Endothelial cell of umbilical vein (primary cell): ENCODE data around the gene LGR6. TPM values are rescaled to one million over a fixed set of nuclear protein-coding genes. Genes with fewer than 3 reads are reported as not detected.

Experiments
- BruUV-seq: library from RNA; stranded (reverse); fragments of 400-500 nt; replicated peaks from 2 replicates; lab custom pipeline; 2021; lab: Mats Ljungman, UMichigan
- CTCF ChIA-PET: fragments of 300-600, 350-600 bp; sonication (Branson Sonifier 250); formaldehyde crosslinking; loops from one replicate; lab custom pipeline; 2021; ENCODE audit warnings: antibody characterized with exemption, inconsistent platforms; lab: Charles Lee
- POLR2A ChIA-PET: fragments of 300-600, 350-600 bp; sonication (Branson Sonifier 250); formaldehyde crosslinking; loops from one replicate; lab custom pipeline; 2021; ENCODE audit warnings: antibody characterized with exemption, inconsistent platforms; lab: Charles Lee
- DNase-seq: peaks from one replicate; pipeline ENCODE4 v3.0.0-alpha.2; 2011; ENCODE audit warnings: low read depth, low spot score
- FAIRE-seq: peaks from 2 replicates; lab custom pipeline; 2011; peaks lifted over from hg19 to GRCh38; lab: Jason Lieb, UNC
- H2AFZ ChIP-seq: 2 replicates; pipeline ENCODE4 v1.6.0; 2012; ENCODE audit warnings: low read depth, low read length, control low read depth, inconsistent platforms
- H3K27ac ChIP-seq: 2 replicates; pipeline ENCODE4 v1.5.1; 2011; ENCODE audit warnings: low read depth, mild to moderate bottlenecking, control low read depth, low read length, moderate library complexity; ENCODE audit not compliant: insufficient read depth
- H3K27me3 ChIP-seq, 2 experiments: 2 replicates each; pipeline versions ENCODE4 v1.6.0 to v1.6.1; 2011; ENCODE audit warnings: low read length in 2 of 2, mixed read lengths in 1 of 2; ENCODE audit not compliant: control insufficient read depth in 2 of 2, insufficient read depth in 2 of 2
- H3K36me3 ChIP-seq, 2 experiments: 2 replicates in 1 of 2; 3 replicates in 1 of 2; pipeline ENCODE4 v1.5.1; 2011; ENCODE audit warnings: low read length in 2 of 2, mild to moderate bottlenecking in 1 of 2, moderate library complexity in 1 of 2; ENCODE audit not compliant: control insufficient read depth in 2 of 2, insufficient read depth in 2 of 2; ENCODE audit errors: extremely low read depth in 1 of 2
- H3K4me1 ChIP-seq: 3 replicates; pipeline ENCODE4 v1.5.1; 2011; ENCODE audit warnings: mild to moderate bottlenecking, low read length; ENCODE audit not compliant: control insufficient read depth, insufficient read depth; ENCODE audit errors: extremely low read depth
- H3K4me2 ChIP-seq: 2 replicates; pipeline ENCODE4 v1.6.1; 2011; ENCODE audit warnings: low read length, control low read depth, mixed read lengths; ENCODE audit not compliant: insufficient read depth
- H3K4me3 ChIP-seq, 3 experiments: fragments of 200-600 bp in 1 of 3; sonication (generic), shearing (Covaris generic) in 1 of 3; replicated peaks in 1 of 3; 2 replicates each; pipeline ENCODE4 v1.5.1; 2011 to 2016; ENCODE audit warnings: control low read depth in 3 of 3, low read length in 3 of 3, mild to moderate bottlenecking in 2 of 3, inconsistent platforms in 1 of 3, low read depth in 1 of 3, moderate library complexity in 1 of 3; ENCODE audit not compliant: insufficient read depth in 1 of 3
- H3K79me2 ChIP-seq: 2 replicates; pipeline ENCODE4 v1.6.0; 2012; ENCODE audit warnings: low read length, inconsistent platforms; ENCODE audit not compliant: control insufficient read depth, insufficient read depth
- H3K9ac ChIP-seq: replicated peaks from 2 replicates; pipeline ENCODE3; 2011; ENCODE audit warnings: low read length, control low read depth; ENCODE audit not compliant: insufficient read depth; ENCODE audit errors: extremely low read depth
- H3K9me1 ChIP-seq: replicated peaks from 3 replicates; pipeline ENCODE4 v1.6.0; 2011; ENCODE audit warnings: mild to moderate bottlenecking, low read length; ENCODE audit not compliant: control insufficient read depth, insufficient read depth; ENCODE audit errors: extremely low read depth
- H3K9me3 ChIP-seq: replicated peaks from 2 replicates; pipeline ENCODE4 v1.5.1; 2012; ENCODE audit warnings: low read length, inconsistent platforms; ENCODE audit not compliant: control insufficient read depth, insufficient read depth
- H4K20me1 ChIP-seq: replicated peaks from 2 replicates; pipeline ENCODE3; 2011; ENCODE audit warnings: mild to moderate bottlenecking, low read length; ENCODE audit not compliant: control insufficient read depth, insufficient read depth; ENCODE audit errors: extremely low read depth
- EZH2 ChIP-seq: IDR thresholded peaks from 2 replicates; pipeline ENCODE4 v1.6.1; 2012; ENCODE audit warnings: borderline replicate concordance, low read depth, mild to moderate bottlenecking, moderate library complexity, low read length, inconsistent platforms; ENCODE audit not compliant: severe bottlenecking
- FOS ChIP-seq: IDR thresholded peaks from 2 replicates; pipeline ENCODE4 v1.6.1; 2011; ENCODE audit warnings: mild to moderate bottlenecking, low read length, moderate library complexity, borderline replicate concordance; ENCODE audit not compliant: insufficient read depth
- GATA2 ChIP-seq: IDR thresholded peaks from 2 replicates; pipeline ENCODE4 v1.7.0; 2011; ENCODE audit warnings: low read depth, mild to moderate bottlenecking, moderate library complexity, mixed read lengths, low read length; ENCODE audit not compliant: insufficient read length, insufficient read depth
- JUN ChIP-seq: IDR thresholded peaks from 2 replicates; pipeline ENCODE4 v1.6.1; 2011; ENCODE audit warnings: borderline replicate concordance, low read depth; ENCODE audit not compliant: insufficient read length, insufficient read depth
- MYC ChIP-seq: IDR thresholded peaks from one replicate; pipeline ENCODE4 v1.6.1; 2011; ENCODE audit warnings: mild to moderate bottlenecking, low read depth, low read length
- POLR2A ChIP-seq: IDR thresholded peaks from 2 replicates; pipeline ENCODE4 v1.6.1; 2012; ENCODE audit warnings: low read depth, mild to moderate bottlenecking, control low read depth, low read length
- POLR2AphosphoS5 ChIP-seq: IDR thresholded peaks from 2 replicates; pipeline ENCODE4 v1.6.1; 2012; ENCODE audit warnings: low read depth, mild to moderate bottlenecking, control low read depth, low read length, moderate library complexity; ENCODE audit not compliant: insufficient read depth
- dilution Hi-C: fragments of 300-500 bp; cut with MboI; formaldehyde crosslinking; loops from one replicate; pipeline ENCODE4 v1.15.0; 2019; ENCODE audit warnings: low sequenced_read_pairs; ENCODE audit not compliant: extremely low pct_ligation_motif_present
- intact Hi-C: fragments of 100-400 bp; cut with micrococcal nuclease; formaldehyde crosslinking; loops from one replicate; pipeline ENCODE4 v1.10.0; 2022
- polyA plus RNA-seq, 4 experiments: library from polyadenylated mRNA; depleted of rRNA in 3 of 4; stranded (reverse) in 3 of 4; unstranded in 1 of 4; fragments of >200 nt; gene quantifications; 2 replicates each; pipeline versions ENCODE4 v1.2.1 to v1.2.3, GENCODE V29; 2011 to 2012; ENCODE audit warnings: missing spikeins in 1 of 4
- total RNA-seq: library from RNA; stranded (reverse); gene quantifications from 2 replicates; pipeline ENCODE4 v1.2.3, GENCODE V29; 2021
- TF ChIP-seq, protein P1 (sequence below): IDR thresholded peaks from 2 replicates; pipeline ENCODE4 v1.6.1; 2011; ENCODE audit not compliant: insufficient read depth, insufficient read length
- TF ChIP-seq, protein P2 (sequence below), 2 donors: IDR thresholded peaks; 1 replicate in 1 of 2; 2 replicates in 1 of 2; pipeline ENCODE4 v1.5.1; 2011; ENCODE audit warnings: low read length in 2 of 2, mild to moderate bottlenecking in 2 of 2, moderate library complexity in 2 of 2, control low read depth in 1 of 2, inconsistent platforms in 1 of 2, low read depth in 1 of 2; ENCODE audit not compliant: insufficient read depth in 1 of 2; ENCODE audit errors: extremely low read depth in 1 of 2

LGR6 gene
- total and polyA plus RNA-seq, 2 donors (not counting 3 experiments of a cell fraction or from before 2014, with no cell fraction given), result not detected

DNA sequence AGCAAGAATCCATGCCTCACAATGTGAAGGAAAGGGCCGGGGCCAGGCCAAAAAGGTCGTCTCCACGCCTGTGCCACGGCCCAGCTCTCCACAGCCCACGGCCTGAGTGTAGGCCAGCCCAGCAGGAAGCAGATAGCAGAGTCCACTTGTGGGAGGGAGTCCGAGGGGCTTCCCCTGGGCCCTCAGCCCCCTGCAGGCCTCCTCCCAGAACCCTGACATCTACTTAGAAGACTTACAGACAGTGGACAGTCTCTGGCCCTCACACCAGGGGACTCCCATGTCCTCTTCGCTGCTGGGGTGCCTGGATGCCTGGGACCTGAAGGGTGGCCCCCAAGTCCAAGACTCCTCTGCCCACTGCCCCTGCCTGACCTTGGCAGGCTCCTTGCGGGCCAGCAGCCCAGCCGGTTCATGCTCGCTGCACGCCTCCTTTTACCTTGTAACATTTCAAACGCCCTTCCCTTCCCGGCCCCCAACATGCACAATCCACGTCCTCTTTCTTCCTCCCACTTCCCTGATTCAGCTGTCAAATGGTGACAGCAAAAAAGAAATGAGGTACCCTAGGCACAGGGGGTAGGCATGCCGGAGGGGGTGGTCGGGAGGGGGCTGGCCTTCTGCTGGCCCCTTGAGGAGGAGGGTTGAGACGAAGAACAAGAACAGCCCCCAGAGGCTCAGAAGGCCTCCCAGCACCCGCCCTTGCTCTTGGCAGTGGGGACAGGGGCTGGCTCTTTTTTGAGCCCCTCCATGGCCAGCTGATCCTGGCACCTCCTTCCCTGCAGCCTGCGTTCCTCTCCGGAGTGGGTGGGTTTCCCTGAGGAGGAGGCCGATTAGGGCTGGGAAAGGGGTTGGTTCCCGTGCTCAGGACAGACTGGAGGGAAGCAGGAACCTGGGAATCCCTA lies 32.2 kb upstream of the LGR6 start:
- Histone ChIP-seq H3K4me3 (no peak overlapping the region), H3K4me1 (peaks cover 7% of the 10 kb centered on the region), H3K9me3 (no peaks in the 10 kb centered on the region), H3K4me2 (no peak overlapping the region), H2AFZ (peak overlapping the region; percentile 28), H3K9ac (no peak overlapping the region), H3K79me2 (no peaks in the 10 kb centered on the region), H3K27me3 (no peaks in the 10 kb centered on the region), H4K20me1 (no peaks in the 10 kb centered on the region), H3K36me3 (no peaks in the 10 kb centered on the region), H3K9me1 (no peaks in the 10 kb centered on the region), H3K27ac (no peak overlapping the region)
- intact Hi-C loops (no loop called here), dilution Hi-C loops (no loop called here)
- FAIRE-seq (no peak), DNase-seq (no peak)
- POLR2A ChIA-PET, result no interaction called here
- CTCF ChIA-PET, result interaction anchor here (1.6 kb wide), 1 partner anchor 18 kb away, joined by 4 read pairs; no protein-coding TSS in a partner anchor
- TF ChIP-seq JUN, result no peak
- TF ChIP-seq EZH2, result no peak
- no TSS peak for BruUV-seq

DNA sequence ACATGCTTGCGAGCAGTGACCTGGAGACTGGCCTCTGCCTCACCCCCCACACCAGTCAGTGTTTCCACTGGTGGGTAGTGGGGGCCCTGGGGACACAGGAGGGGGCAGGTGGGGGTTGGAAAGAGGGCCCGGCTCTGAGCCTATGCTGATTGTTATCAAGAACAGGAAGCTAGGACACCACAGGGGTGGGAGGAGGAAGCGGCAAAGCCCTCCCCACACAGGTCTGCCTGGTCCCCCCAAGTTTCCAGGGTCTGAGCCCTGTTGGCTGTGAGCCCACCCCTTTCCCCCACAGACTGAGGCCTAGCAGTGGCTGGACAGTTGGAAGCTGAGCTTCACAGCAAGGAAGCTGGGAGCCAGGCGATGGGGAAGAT lies 31.6 kb upstream of the LGR6 start:
- ChIA-PET CTCF (interaction anchor here (0.9 to 1.6 kb wide), 3 partner anchors 8 to 26 kb away, joined by 4 to 6 read pairs (median 5); no protein-coding TSS in a partner anchor), POLR2A (no interaction called here)
- Histone ChIP-seq H3K27me3 (no peaks in the 10 kb centered on the region), H3K4me1 (peaks cover 7% of the 10 kb centered on the region), H3K9me1 (no peaks in the 10 kb centered on the region), H3K4me2 (no peak overlapping the region), H3K9me3 (no peaks in the 10 kb centered on the region), H4K20me1 (no peaks in the 10 kb centered on the region), H3K79me2 (no peaks in the 10 kb centered on the region), H3K27ac (no peak overlapping the region), H2AFZ (no peak overlapping the region), H3K36me3 (no peaks in the 10 kb centered on the region), H3K9ac (no peak overlapping the region), H3K4me3 (no peak overlapping the region)
- no peak for TF ChIP-seq POLR2AphosphoS5
- TF ChIP-seq POLR2A, result no peak
- no peak for TF ChIP-seq GATA2
- TF ChIP-seq JUN, result no peak
- TF ChIP-seq, protein P1, sequence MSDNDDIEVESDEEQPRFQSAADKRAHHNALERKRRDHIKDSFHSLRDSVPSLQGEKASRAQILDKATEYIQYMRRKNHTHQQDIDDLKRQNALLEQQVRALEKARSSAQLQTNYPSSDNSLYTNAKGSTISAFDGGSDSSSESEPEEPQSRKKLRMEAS, result no peak
- no peak for TF ChIP-seq MYC
- TF ChIP-seq, protein P2, sequence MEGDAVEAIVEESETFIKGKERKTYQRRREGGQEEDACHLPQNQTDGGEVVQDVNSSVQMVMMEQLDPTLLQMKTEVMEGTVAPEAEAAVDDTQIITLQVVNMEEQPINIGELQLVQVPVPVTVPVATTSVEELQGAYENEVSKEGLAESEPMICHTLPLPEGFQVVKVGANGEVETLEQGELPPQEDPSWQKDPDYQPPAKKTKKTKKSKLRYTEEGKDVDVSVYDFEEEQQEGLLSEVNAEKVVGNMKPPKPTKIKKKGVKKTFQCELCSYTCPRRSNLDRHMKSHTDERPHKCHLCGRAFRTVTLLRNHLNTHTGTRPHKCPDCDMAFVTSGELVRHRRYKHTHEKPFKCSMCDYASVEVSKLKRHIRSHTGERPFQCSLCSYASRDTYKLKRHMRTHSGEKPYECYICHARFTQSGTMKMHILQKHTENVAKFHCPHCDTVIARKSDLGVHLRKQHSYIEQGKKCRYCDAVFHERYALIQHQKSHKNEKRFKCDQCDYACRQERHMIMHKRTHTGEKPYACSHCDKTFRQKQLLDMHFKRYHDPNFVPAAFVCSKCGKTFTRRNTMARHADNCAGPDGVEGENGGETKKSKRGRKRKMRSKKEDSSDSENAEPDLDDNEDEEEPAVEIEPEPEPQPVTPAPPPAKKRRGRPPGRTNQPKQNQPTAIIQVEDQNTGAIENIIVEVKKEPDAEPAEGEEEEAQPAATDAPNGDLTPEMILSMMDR (IDR thresholded peaks at IDR 0.05; ENCODE audit: extremely low read depth in 1 of 2, insufficient read depth in 1 of 2, low read depth in 1 of 2, low read length in 2 of 2), result no peak
- TF ChIP-seq EZH2, result no peak
- no peak for TF ChIP-seq FOS
- intact Hi-C loops (no loop called here), dilution Hi-C loops (no loop called here)
- FAIRE-seq (no peak), DNase-seq (no peak)
- no TSS peak for BruUV-seq
